GM19452 (cell line): ENCODE results near the gene DDN.

Experiments used
- ATAC-seq: cut with Tn5 transposase; IDR thresholded peaks from one replicate; pipeline ENCODE4 v1.9.1; 2021; ENCODE audit not compliant: unreplicated experiment

Gene DDN

DNA sequence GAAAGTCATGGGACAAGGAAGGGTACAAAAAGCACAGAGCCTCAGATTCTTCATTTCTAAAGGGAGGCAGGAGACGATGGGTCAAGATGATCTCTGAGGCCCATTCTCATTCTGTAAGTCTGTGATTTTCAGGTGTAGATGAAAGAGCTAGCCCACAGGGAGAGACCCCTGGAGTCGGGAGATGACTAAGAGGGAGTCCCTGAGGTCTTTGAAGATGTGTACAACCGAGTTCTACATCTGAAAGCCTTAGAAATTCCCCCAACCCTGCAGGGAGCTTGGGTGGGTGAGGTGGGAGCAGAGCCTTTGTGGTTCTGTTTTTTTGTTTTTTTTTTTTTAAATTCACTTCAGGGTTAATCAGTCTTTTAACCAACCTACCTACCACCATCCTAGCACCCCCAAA lies 30.7 kb downstream of the DDN start:
- ATAC-seq = no peak

DNA sequence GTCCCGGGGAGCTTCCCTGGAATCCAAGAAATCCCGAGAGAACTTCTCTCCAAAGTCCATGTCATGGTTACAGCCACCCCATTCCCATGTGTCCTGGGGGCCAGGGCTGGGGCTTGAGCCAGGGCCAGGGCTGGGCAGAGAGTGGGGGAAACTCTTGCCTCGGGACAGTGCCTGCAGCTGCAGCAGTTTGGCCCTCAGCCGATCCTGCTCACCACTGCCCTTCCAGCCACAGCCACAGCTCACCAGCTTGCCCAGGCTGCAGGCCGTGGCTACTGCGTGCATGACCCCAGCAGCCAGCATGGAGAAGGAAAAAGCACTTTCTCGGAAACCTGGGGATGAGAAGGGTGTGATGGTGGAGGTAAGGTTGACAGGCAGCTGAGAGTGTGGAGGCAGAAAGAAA lies 31.2 kb downstream of the DDN start:
- no peak for ATAC-seq

DNA sequence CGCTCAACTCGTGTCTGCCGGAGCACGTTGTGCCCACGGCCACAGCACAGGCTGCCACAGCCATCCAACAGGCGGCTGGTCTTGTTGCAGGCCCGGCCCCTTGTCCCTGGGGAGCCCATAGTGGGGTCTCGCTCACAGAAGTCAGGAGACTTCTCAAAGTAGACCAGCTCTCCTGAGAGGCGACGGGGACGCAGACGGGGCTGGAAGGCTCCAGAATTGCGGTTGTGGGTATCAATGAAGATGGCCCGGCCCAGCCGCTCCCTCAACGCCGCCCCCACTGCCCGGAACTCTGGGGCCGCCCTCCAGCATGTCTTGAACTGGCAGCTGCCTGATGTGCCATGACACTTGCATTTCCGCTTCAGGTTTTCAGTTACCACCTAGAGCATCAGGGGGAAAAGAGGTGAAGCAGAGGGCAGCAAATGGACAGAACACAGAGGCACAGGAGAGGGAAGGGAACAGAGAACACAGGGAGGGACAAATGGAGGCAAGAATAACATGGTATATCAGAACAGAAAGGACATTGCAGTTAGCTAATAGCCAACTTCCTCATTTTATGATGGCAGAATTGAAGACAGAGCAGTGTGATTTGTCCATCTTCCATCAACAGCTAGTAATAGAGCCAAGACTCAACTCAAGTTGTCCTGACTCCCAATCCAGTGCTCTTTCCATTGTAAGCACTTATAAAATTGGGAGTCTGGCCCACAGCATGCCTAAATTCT lies 32.8 kb downstream of the DDN start:
- no peak for ATAC-seq

DNA sequence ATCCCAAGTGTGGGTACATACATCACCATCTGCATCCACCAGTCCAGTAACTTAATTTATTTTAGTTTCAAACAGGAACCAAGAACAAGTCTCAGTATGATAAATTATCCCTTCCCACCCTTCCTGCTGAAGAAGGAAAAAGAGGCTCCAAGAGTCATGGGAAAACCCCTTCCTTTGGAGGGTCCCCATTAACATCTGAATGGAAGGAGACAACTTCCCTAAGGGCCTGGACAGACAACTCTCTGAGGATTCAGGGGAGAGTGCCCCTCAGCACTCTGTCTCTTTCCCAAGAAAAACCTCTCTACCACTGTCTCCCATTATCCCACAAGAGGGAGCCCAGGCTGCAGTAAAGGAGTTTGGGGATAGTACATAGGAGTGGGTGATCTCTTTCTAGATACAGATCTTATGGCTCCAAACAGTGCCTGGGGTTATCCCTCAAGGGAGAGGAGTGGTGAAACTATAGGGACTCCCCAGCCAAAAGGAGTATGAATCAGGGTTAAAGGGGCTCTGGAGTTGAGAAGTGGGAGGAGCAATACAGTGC lies 33.8 kb downstream of the DDN start:
- no peak for ATAC-seq

DNA sequence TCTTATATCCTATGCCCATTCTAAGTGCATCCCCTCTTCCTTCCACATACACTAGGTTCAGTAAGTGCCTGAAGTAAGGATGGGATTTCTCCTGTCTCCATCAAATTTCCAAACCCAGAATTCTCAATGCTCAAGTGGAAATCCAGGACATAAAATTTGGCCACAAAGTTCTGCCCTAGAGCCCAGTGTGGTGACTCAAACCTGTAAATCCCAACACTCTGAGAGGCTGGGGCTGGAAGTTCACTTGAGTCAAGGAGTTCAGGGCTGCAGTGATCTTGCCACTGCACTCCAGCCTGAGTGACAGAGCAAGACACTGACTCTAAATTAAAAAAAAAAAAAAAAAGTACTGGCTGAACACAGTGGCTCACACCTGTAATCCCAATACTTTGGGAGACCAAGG lies 37.4 kb downstream of the DDN start:
- ATAC-seq = no peak

DNA sequence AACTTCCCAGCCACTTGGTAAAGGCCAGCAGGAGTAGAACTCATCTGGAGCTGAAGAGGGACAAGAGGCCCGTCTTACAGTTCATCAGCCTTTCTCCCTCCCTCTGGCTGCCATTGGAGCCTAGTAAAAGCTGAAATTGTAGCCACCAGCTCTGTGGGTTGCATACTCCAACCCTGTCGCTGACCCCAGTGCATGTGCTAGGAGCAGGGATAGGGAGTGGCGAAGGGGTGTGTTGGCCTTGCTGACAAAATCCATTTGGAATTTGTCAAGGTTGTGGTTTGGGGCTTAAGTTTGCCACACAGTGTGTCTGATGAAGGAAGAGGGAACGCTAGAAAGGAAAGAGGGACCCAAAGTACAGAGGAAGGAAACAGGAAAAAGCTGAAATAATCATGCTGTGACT lies 37.8 kb downstream of the DDN start:
- ATAC-seq = no peak

DNA sequence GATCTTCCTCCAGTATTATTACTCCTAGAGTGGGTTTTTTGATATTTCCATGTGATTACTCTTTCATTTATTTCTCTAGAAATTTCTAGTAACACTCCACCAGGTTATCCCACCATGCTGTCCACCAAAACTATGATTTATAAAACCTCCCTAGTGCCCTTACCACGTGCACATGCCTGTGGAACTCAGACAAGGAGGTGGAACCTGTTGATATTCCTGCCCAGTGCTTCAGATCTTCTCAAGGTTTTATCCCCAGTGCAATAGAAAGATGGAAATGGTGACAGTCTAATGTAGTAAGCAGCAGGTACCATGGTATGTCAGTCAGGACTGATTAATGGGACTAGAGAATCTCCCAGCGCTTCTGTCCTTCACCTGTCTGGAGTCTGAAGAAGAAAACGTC lies 38.3 kb downstream of the DDN start:
- no peak for ATAC-seq

DNA sequence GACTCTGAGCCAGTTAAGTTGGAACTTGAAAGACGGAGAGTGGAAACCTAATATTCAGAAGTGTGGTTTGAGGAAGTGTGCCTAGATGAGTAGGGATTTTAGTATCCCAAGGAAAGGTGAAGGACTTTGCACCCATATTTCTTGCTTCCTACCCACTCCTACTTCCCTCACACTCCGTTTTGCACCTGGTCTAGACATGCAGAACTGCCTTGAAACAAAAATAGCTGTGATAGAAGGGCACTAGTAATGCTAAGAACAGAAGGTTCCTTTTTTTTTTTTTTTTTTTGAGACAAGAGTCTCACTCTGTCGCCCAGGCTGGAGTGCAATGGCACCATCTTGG lies 41.2 kb downstream of the DDN start:
- ATAC-seq = no peak

DNA sequence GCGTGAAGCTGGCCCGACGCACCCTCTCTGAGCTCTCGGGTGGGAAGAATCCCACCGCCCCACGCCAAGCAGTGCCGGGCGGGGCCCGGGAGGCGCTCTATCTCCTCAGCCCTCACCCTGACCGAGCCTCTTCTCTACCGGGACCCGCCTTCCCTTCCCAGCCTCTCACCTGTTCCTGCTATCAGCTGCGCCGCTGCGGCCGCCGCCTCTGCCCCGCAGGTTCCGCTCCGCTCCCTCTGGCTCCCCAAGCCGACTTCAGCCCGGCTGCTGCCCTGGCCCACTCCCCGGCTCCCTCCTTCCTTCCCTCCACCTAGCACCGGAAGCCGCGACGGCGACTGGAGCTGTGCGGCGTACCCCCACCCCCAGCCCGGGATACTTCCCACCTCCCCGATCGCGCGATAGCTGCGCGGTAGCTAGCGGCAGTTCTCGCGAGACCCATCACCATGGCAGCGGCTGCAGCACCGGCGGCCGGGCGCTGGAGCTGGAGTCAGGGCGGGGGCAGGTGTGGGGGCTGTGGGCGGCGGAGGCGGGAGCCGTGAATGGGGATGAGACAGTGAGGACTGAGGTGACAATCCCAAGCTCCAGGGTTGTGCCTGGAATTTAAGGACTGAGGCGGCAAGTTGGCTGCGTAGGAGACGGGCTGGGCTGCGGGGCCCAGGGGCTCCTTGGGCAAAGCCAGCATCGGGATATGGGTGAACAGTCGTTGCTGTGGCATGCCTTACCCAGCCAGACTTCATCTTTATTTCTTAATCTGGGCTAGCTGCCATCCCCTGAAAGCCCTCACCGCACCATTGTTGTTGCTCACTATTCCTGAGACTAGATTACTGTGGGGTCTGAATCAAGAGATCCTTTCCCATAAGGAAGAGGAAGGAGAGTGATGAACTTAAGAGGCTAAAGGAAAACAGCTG lies 41.8 kb downstream of the DDN start, which contains the start of gene ARF3:
Gene ARF3 (minus strand): TSS at position 347 of the 908 bp plus-strand sequence. CDS start 16,392 bp downstream, outside the sequence.
- peak; percentile 83 for ATAC-seq

DNA sequence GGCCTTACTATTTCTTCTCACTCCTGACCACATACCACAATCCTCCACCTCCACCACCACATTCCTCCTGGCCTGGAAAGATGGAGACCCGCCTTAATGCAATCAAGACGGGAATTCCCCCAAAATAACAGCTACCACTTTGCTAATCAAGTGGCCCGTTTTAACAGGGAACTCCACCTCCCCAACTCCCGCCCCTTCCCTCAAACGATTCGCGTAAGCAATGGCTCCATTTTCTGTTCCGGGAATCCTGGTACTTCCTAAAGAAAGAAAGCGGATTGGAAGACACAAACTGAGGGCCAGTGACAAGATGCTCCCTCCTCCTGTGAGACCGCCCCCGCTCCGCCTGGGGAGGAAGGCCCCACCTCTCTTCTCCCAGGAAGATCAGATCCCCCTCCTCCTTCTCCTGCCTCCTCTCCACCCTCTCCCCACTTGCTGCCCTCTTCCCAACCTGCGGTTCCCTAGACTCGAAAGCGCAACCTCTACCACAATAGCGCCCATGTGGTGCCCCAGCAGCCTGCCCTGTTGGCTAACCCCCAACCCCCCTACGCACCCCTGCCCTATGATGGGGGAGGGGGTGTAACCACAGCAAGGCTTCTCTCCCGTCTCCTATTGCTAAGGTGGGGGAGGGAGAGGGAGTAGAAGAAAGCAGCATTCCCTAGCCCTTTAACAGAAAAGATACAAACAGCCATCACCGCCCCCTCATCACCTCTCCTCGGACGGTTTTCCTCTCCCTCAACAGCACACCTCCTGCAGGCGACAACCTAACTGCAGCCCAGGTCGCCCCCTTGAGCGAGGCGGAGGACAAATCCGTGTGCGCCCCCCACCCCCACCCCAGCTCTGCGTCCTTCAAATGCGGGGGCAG lies 42.7 kb downstream of the DDN start:
- no peak for ATAC-seq

DNA sequence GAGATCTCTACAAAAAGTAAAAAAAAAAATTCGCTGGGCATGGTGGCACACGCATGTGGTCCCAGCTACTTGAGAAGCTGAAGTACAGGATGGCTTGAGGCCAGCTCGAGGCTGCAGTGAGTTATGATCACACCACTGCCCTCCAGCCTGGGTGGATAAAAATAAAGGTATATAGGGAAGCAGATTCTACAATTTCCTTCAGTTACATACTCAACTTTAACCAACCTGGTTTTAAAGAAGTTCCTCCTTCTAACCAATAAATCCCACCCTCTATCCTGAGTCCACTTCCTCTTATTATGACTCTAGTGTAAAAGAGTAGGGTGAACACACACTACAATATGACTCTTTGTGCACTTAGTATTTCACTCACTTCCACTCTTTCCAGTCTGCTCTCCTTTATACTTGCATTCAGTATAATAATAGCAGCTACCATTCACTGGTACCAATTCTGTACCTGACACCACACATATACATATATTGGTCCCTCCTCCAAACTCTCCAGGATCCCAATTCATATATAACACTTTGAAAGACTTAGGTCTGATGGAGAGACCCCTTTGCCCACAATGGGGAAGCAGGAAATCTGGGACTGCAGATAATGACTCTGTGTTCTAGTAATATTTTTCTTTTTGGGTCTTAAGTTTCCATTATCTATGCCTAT lies 44.2 kb downstream of the DDN start:
- ATAC-seq = no peak

DNA sequence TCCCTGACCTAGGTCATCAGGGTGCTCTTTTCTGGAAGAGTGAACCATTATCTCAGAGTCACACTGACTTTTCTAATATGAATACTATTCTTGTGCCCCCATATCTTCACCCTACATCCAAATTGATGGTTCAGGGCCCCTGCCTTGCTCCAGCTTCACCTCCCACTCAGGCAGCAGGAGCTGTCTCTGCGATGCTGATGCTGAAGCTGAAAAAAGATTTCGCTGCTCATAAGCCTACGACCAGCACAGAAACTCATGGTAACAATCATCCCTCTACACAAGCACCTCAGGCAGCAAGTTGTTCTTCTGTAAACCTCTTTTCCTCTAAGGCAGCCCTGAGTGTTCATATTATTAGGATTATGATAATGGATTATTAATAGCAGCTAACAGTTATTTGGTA lies 45.1 kb downstream of the DDN start:
- ATAC-seq = no peak

DNA sequence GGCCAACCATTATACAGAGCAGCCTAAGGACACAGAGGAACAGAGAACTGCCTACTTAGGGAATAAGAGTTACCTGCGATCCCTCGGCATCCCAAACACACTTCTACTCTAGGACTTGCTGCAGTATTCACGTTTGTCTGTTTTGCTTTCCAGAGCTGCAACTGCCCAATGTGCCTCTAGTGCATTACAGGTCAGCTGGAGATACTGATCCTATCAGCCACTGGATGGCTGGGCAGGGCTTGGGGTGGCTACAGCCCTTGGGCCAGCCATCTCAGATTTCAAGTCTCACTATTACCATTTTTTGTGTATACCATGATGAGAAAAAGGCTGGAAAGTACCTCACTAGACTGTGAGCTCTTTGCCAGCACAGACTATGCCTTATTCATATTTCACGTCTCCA lies 46.5 kb downstream of the DDN start:
- no peak for ATAC-seq

DNA sequence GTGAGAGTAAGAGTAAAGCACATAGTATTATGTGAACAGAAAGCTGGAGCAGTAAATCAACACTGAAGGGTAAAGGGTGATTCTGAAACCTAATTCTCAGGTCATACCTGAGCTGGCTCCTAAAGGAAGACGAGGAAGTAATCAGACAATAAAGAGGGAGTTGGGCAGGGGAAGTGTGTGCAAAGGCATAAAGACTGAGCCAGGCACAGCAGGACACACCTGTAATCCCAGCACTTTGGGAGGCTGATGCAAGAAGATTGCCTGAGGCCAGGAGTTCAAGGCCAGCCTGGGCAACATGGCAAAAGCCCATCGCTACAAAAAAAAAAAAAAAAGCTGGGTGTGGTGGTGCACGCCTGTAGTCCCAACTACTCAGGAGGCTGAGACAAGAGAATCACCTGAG lies 51.4 kb downstream of the DDN start:
- ATAC-seq = no peak

DNA sequence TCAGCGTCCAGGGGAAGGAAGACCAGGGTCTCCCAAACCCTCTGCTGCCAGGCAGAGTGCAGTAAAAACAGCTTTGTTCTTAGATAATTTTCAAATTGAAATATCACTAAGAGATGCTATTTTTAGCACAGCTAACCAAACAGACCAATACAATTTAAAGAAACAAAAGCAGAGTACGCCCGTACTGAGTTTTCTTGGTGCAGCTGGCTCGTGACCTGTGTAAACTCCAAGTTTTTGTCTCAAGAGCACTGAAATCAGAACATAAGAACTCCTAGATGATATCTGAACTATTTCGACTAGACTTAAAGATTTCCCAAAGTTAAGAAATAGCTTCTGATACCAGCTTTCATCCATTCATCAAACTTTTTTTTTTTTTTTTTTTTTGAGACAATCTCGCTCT lies 52.2 kb downstream of the DDN start:
- ATAC-seq = no peak

DNA sequence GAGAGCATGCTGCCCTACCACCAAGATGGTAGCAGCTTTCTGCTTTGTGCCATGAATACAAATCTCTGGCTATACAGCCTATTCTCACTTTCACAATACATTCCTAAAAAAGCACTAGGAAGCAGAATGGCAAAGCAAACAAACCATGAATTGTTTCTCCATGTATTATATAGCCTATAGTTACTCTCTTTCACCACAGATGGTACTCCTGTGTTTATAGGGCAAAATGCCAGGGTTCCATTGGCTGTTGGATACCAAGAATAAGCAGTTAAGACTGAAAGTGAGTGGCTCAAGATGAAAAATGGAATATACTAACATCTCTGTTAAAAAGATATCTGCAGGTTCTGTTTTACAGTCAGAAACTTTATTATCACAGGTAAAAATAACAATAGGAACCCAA lies 53.0 kb downstream of the DDN start:
- no peak for ATAC-seq
